ENCODE results near the gene MACROD2.

MACROD2 gene

GRCh38 chr20:14928083-14928482 lies 932.8 kb downstream of the MACROD2 start:
- Histone ChIP-seq H3K4me1 (no peaks in the 10 kb centered on the region), H3K36me3 (replicated peaks) (no peaks in the 10 kb centered on the region), H3K27me3 (ENCODE audit: low read depth) (no peaks in the 10 kb centered on the region), H3K9me3 (no peaks in the 10 kb centered on the region), H3K4me3 (no peak overlapping the region)
- no peak for DNase-seq (ENCODE audit: low spot score in 2 of 2)
- in situ Hi-C loops (cut with MboI; ENCODE audit: low sequenced_read_pairs) = no loop called here

- no peak overlapping the region for H3K4me3 ChIP-seq
- in situ Hi-C loops (cut with MboI; ENCODE audit: low sequenced_read_pairs) = no loop called here
- DNase-seq (ENCODE audit: low spot score in 2 of 2) = no peak
- H3K36me3 ChIP-seq (replicated peaks) = no peaks in the 10 kb centered on the region
- H3K4me1 ChIP-seq = no peaks in the 10 kb centered on the region
- no peaks in the 10 kb centered on the region for H3K27me3 ChIP-seq (ENCODE audit: low read depth)
- no peaks in the 10 kb centered on the region for H3K9me3 ChIP-seq
Observed at GRCh38 chr20:14929388-14929787, 934.1 kb downstream of the MACROD2 start.

- Histone ChIP-seq H3K4me3 (no peak overlapping the region), H3K9me3 (no peaks in the 10 kb centered on the region), H3K36me3 (replicated peaks) (no peaks in the 10 kb centered on the region), H3K27me3 (ENCODE audit: low read depth) (no peaks in the 10 kb centered on the region), H3K4me1 (no peaks in the 10 kb centered on the region)
- DNase-seq (ENCODE audit: low spot score in 2 of 2) = no peak
- in situ Hi-C loops (cut with MboI; ENCODE audit: low sequenced_read_pairs) = no loop called here
Observed at GRCh38 chr20:14932040-14932439, 936.7 kb downstream of the MACROD2 start.

DNA sequence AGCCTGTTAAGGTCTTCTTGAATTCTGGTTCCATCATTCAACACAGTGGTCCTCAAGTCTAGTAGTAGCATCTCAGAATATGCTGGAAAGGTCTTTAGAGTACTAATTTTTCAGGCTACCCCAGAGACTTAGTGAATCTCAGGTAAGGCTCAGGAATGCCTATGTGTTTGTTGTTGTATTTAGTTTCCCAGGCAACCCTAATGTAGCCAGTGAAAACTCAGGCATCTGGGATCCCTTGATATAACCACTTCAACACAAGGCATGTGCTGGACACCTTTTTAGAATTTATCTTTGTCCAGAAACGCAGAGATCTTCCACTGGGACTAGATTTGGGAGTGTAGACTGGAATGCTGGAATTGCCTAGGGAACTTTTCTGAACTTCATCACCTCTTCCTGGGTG lies 940.0 kb downstream of the MACROD2 start:
- Histone ChIP-seq H3K27me3 (ENCODE audit: low read depth) (no peaks in the 10 kb centered on the region), H3K4me1 (no peaks in the 10 kb centered on the region), H3K36me3 (replicated peaks) (no peaks in the 10 kb centered on the region), H3K4me3 (no peak overlapping the region), H3K9me3 (no peaks in the 10 kb centered on the region)
- in situ Hi-C loops (cut with MboI; ENCODE audit: low sequenced_read_pairs) = no loop called here
- no peak for DNase-seq (ENCODE audit: low spot score in 2 of 2)

GRCh38 chr20:14937021-14937420 lies 941.7 kb downstream of the MACROD2 start:
- in situ Hi-C loops (cut with MboI; ENCODE audit: low sequenced_read_pairs) = no loop called here
- no peaks in the 10 kb centered on the region for H3K9me3 ChIP-seq
- DNase-seq (ENCODE audit: low spot score in 2 of 2) = no peak

GRCh38 chr20:14937846-14938245 lies 942.5 kb downstream of the MACROD2 start:
- DNase-seq (ENCODE audit: low spot score in 2 of 2) = no peak
- Histone ChIP-seq H3K9me3 (no peaks in the 10 kb centered on the region), H3K4me1 (no peaks in the 10 kb centered on the region), H3K36me3 (replicated peaks) (no peaks in the 10 kb centered on the region), H3K4me3 (no peak overlapping the region), H3K27me3 (ENCODE audit: low read depth) (no peaks in the 10 kb centered on the region)
- in situ Hi-C loops (cut with MboI; ENCODE audit: low sequenced_read_pairs) = no loop called here

More at GRCh38 chr20:14937021-14937420, 941.7 kb downstream of the MACROD2 start:
- H3K36me3 ChIP-seq (replicated peaks) = no peaks in the 10 kb centered on the region
- no peaks in the 10 kb centered on the region for H3K27me3 ChIP-seq (ENCODE audit: low read depth)
- H3K4me1 ChIP-seq = no peaks in the 10 kb centered on the region
- no peak overlapping the region for H3K4me3 ChIP-seq

- Histone ChIP-seq H3K4me3 (no peak overlapping the region), H3K36me3 (replicated peaks) (no peaks in the 10 kb centered on the region), H3K9me3 (no peaks in the 10 kb centered on the region), H3K4me1 (no peaks in the 10 kb centered on the region), H3K27me3 (ENCODE audit: low read depth) (no peaks in the 10 kb centered on the region)
- DNase-seq (ENCODE audit: low spot score in 2 of 2) = no peak
- in situ Hi-C loops (cut with MboI; ENCODE audit: low sequenced_read_pairs) = no loop called here
Observed at GRCh38 chr20:14947536-14947935, 952.2 kb downstream of the MACROD2 start.

GRCh38 chr20:14947946-14948345 lies 952.6 kb downstream of the MACROD2 start:
- in situ Hi-C loops (cut with MboI; ENCODE audit: low sequenced_read_pairs) = no loop called here
- Histone ChIP-seq H3K4me3 (no peak overlapping the region), H3K9me3 (no peaks in the 10 kb centered on the region), H3K27me3 (ENCODE audit: low read depth) (no peaks in the 10 kb centered on the region), H3K4me1 (no peaks in the 10 kb centered on the region), H3K36me3 (replicated peaks) (no peaks in the 10 kb centered on the region)
- no peak for DNase-seq (ENCODE audit: low spot score in 2 of 2)

DNA sequence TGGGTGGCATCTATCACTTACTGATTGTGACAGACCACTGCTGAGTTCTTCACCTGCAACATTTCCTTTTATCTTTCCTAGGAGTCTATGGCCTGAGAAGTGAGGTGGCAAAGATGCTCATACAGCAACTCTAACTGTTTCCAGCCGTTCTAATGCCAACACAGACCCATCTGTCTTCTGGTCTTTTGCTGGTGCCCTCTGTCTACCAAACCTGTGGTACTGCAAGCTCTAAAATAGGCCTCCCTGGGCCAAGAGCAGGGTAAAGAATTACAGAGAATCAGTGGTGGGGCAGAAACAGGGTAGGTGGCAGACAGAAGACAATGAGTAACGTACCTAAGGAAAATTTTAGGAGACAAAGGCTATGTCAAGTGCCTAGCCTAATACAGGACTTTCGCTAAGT lies 953.1 kb downstream of the MACROD2 start:
- H3K4me3 ChIP-seq = no peak overlapping the region
- in situ Hi-C loops (cut with MboI; ENCODE audit: low sequenced_read_pairs) = no loop called here
- no peak for DNase-seq (ENCODE audit: low spot score in 2 of 2)

GRCh38 chr20:14950633-14951032 lies 955.3 kb downstream of the MACROD2 start:
- in situ Hi-C loops (cut with MboI; ENCODE audit: low sequenced_read_pairs) = no loop called here
- Histone ChIP-seq H3K9me3 (no peaks in the 10 kb centered on the region), H3K4me3 (no peak overlapping the region), H3K27me3 (ENCODE audit: low read depth) (no peaks in the 10 kb centered on the region), H3K4me1 (no peaks in the 10 kb centered on the region; the same call in 1 of the 2 replicates), H3K36me3 (replicated peaks) (no peaks in the 10 kb centered on the region)
- no peak for DNase-seq (ENCODE audit: low spot score in 2 of 2)

More for the DNA sequence above, 953.1 kb downstream of the MACROD2 start:
- Histone ChIP-seq H3K9me3 (no peaks in the 10 kb centered on the region), H3K36me3 (replicated peaks) (no peaks in the 10 kb centered on the region), H3K4me1 (no peaks in the 10 kb centered on the region), H3K27me3 (ENCODE audit: low read depth) (no peaks in the 10 kb centered on the region)

DNA sequence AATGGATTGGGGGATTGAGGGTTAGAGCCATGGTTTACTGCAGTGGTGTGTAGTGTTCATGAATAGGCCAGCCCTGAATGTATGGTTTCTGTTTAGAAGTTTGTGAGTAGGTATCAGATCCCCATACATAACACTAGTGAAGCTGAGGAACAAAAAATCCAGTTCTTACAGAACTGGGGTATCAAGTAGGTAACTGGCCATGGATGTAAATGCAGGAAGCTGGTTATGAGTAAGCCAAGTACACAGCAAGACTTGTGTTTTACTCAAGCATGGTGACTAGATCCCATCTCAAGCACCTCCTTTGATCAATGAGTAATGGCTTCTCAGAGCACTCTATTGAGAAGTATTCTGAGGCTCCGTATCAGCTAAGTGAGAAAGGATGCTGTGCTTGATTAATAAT lies 955.8 kb downstream of the MACROD2 start:
- H3K36me3 ChIP-seq (replicated peaks) = no peaks in the 10 kb centered on the region
- no peaks in the 10 kb centered on the region for H3K9me3 ChIP-seq
- no peak for DNase-seq (ENCODE audit: low spot score in 2 of 2)
- H3K27me3 ChIP-seq (ENCODE audit: low read depth) = no peaks in the 10 kb centered on the region
- no peaks in the 10 kb centered on the region; the same call in 1 of the 2 replicates for H3K4me1 ChIP-seq
- H3K4me3 ChIP-seq = no peak overlapping the region
- in situ Hi-C loops (cut with MboI; ENCODE audit: low sequenced_read_pairs) = no loop called here

DNA sequence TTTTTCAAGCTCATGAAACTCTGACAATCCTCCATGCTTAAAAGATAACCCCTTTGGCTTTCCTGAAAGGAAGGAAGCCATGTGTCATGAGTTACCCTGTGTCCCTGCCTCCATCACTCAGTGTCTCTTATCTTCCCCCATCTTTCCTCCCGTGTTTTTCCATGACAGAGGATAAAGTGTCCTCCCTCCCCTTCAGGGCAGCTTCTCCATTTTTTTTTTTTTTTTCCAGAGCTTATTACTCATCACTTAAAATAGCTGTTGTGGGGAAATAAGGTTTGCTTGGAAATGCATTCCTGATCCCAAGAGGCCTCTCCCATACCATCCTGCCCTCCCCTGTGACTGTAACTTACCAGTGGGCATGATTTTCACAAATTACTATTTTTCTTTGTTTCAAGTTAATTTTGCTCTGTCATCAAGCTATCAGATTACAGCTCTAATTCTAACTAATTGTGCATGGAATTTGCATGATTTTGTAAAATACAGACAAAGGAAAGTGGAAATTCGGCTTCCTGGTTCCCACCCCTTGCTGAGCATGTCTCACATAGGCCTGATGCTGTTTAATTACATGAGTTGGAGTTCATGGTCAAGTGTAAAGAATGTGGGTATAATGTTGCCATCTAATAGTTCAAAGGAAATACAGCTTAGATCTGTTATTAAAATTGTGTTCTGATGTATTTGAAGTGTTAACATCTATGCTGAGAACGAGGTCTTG lies 956.5 kb downstream of the MACROD2 start:
- Histone ChIP-seq H3K27me3 (ENCODE audit: low read depth) (no peaks in the 10 kb centered on the region), H3K4me1 (no peaks in the 10 kb centered on the region; the same call in 1 of the 2 replicates), H3K4me3 (no peak overlapping the region), H3K36me3 (replicated peaks) (no peaks in the 10 kb centered on the region), H3K9me3 (no peaks in the 10 kb centered on the region)
- DNase-seq (ENCODE audit: low spot score in 2 of 2) = no peak
- in situ Hi-C loops (cut with MboI; ENCODE audit: low sequenced_read_pairs) = no loop called here

- DNase-seq (ENCODE audit: low spot score in 2 of 2) = no peak
- H3K9me3 ChIP-seq = no peaks in the 10 kb centered on the region
- no peaks in the 10 kb centered on the region for H3K27me3 ChIP-seq (ENCODE audit: low read depth)
- H3K4me3 ChIP-seq = no peak overlapping the region
- in situ Hi-C loops (cut with MboI; ENCODE audit: low sequenced_read_pairs) = no loop called here
- no peaks in the 10 kb centered on the region; the same call in 1 of the 2 replicates for H3K4me1 ChIP-seq
- H3K36me3 ChIP-seq (replicated peaks) = no peaks in the 10 kb centered on the region
Observed at GRCh38 chr20:14953736-14954135, 958.4 kb downstream of the MACROD2 start.

GRCh38 chr20:14955399-14955798 lies 960.1 kb downstream of the MACROD2 start:
- Histone ChIP-seq H3K36me3 (replicated peaks) (no peaks in the 10 kb centered on the region), H3K4me3 (no peak overlapping the region), H3K9me3 (no peaks in the 10 kb centered on the region), H3K4me1 (no peaks in the 10 kb centered on the region; the same call in 1 of the 2 replicates), H3K27me3 (ENCODE audit: low read depth) (no peaks in the 10 kb centered on the region)
- no peak for DNase-seq (ENCODE audit: low spot score in 2 of 2)
- in situ Hi-C loops (cut with MboI; ENCODE audit: low sequenced_read_pairs) = no loop called here

DNA sequence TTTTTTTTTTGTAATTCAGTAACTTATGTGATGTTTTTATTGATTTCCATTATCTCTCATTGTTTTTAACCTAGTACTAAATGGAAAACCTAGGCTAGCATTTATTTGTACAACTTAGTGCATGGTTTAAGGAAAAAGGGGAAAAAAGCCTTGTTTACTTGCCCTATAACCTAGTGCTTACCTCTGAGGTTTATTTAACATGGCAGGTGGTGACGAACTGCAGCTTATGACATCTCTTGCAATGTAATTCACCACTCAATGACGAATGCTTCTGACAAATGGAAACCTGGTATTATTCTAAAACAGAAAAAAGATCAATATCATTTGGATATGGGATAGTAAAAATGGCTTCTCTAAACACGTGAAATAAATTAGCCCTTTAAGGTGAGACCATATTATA lies 960.7 kb downstream of the MACROD2 start:
- Histone ChIP-seq H3K4me1 (no peaks in the 10 kb centered on the region; the same call in 1 of the 2 replicates), H3K4me3 (no peak overlapping the region), H3K27me3 (ENCODE audit: low read depth) (no peaks in the 10 kb centered on the region), H3K36me3 (replicated peaks) (no peaks in the 10 kb centered on the region), H3K9me3 (no peaks in the 10 kb centered on the region)
- no peak for DNase-seq (ENCODE audit: low spot score in 2 of 2)
- in situ Hi-C loops (cut with MboI; ENCODE audit: low sequenced_read_pairs) = no loop called here

Measured in HAP-1 (cell line).